KMS-11 (cell line): ENCODE data around the gene SNPH.

Experiments
- H2AFZ ChIP-seq: fragments of 200-600 bp; sonication (generic); 2 replicates; pipeline ENCODE4 v1.6.1; 2016; ENCODE audit warnings: antibody characterized with exemption, mixed run types, low read depth
- H3K27ac ChIP-seq: fragments of 200-600 bp; sonication (generic); 2 replicates; pipeline ENCODE4 v1.6.1; 2016; ENCODE audit warnings: mild to moderate bottlenecking, mixed run types
- H3K27me3 ChIP-seq: fragments of 200-600 bp; sonication (generic); 2 replicates; pipeline ENCODE4 v1.6.1; 2017; ENCODE audit warnings: mild to moderate bottlenecking, low read depth, mixed run types, moderate library complexity; ENCODE audit not compliant: insufficient read depth
- H3K36me3 ChIP-seq: fragments of 200-600 bp; sonication (generic); 2 replicates; pipeline ENCODE4 v1.6.1; 2017; ENCODE audit warnings: mild to moderate bottlenecking, mixed run types; ENCODE audit not compliant: insufficient read depth
- H3K4me1 ChIP-seq: fragments of 200-600 bp; sonication (generic); 2 replicates; pipeline ENCODE4 v1.6.1; 2016; ENCODE audit warnings: mild to moderate bottlenecking, low read depth, mixed run types; ENCODE audit not compliant: poor library complexity, severe bottlenecking
- H3K4me2 ChIP-seq: fragments of 200-600 bp; sonication (generic); 2 replicates; pipeline ENCODE4 v1.7.0; 2016; ENCODE audit warnings: mild to moderate bottlenecking, mixed run types
- H3K4me3 ChIP-seq: fragments of 200-600 bp; sonication (generic); IDR thresholded peaks from 2 replicates; pipeline ENCODE4 v1.6.1; 2017; ENCODE audit warnings: low read depth, low read length, mixed read lengths; ENCODE audit not compliant: insufficient read depth
- H3K79me2 ChIP-seq: fragments of 200-600 bp; sonication (generic); 2 replicates; pipeline ENCODE4 v1.6.1; 2016; ENCODE audit warnings: low read depth, mixed run types; ENCODE audit not compliant: insufficient read depth
- H3K9ac ChIP-seq: fragments of 200-600 bp; sonication (generic); 2 replicates; pipeline ENCODE4 v1.6.1; 2016; ENCODE audit warnings: mild to moderate bottlenecking, mixed run types
- H4K20me1 ChIP-seq: fragments of 200-600 bp; sonication (generic); 2 replicates; pipeline ENCODE4 v1.6.1; 2016; ENCODE audit warnings: mild to moderate bottlenecking, mixed run types; ENCODE audit not compliant: insufficient read depth
- TF ChIP-seq, protein P1 (sequence below): fragments of 200-600 bp; sonication (generic); conservative IDR thresholded peaks from 2 replicates; pipeline ENCODE4 v1.6.1; 2017; ENCODE audit warnings: low read depth, mild to moderate bottlenecking, antibody characterized with exemption, low read length, moderate library complexity, mixed read lengths

Gene SNPH

DNA sequence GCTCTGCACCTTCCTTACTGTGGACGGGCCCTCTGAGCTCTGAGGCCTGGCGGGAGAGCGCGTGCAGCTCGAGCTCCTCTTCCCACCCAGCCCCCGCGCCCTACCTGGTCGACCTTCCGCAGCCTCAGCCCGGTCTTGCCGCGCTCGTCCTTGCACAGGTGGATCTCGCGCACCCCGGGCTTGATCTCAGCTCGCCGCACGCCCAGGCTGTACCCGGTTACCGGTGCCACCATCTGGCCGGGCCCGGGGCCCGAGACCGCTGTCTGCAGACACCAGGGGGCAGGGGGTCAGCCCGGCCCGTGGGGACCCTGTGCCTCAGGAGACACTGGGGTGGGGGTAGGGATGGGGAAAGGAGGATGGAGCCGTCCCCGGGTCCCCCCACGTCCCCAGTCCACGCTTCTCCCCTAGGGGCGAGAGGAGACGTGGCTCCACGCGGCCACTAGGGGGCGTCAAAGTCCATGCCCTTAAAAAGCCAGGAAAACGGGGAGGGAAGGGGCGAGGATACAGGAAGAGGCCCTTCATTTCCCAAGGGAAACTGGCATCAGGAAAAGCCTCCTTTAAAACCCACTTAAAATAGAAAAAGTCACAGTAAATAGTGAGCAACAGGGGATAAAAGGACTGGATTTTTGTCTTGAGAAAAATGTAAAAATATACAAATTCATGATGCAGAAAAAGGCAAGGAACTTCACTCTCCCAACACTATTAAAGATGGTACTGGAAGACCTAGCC, 47.3 kb downstream of the SNPH start:
- H3K79me2 ChIP-seq: no peaks in the 10 kb centered on the region
- no peaks in the 10 kb centered on the region for H3K27me3 ChIP-seq
- no peak overlapping the region for H3K27ac ChIP-seq
- H3K4me2 ChIP-seq: no peak overlapping the region
- peaks cover 15% of the 10 kb centered on the region for H3K4me1 ChIP-seq
- TF ChIP-seq, protein P1, sequence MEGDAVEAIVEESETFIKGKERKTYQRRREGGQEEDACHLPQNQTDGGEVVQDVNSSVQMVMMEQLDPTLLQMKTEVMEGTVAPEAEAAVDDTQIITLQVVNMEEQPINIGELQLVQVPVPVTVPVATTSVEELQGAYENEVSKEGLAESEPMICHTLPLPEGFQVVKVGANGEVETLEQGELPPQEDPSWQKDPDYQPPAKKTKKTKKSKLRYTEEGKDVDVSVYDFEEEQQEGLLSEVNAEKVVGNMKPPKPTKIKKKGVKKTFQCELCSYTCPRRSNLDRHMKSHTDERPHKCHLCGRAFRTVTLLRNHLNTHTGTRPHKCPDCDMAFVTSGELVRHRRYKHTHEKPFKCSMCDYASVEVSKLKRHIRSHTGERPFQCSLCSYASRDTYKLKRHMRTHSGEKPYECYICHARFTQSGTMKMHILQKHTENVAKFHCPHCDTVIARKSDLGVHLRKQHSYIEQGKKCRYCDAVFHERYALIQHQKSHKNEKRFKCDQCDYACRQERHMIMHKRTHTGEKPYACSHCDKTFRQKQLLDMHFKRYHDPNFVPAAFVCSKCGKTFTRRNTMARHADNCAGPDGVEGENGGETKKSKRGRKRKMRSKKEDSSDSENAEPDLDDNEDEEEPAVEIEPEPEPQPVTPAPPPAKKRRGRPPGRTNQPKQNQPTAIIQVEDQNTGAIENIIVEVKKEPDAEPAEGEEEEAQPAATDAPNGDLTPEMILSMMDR: peak; percentile 89
- peak overlapping the region; percentile 11; the same call in 1 of the 2 replicates for H2AFZ ChIP-seq
- H3K36me3 ChIP-seq: no peaks in the 10 kb centered on the region
- no peak overlapping the region for H3K4me3 ChIP-seq
- H3K9ac ChIP-seq: no peak overlapping the region
- no peaks in the 10 kb centered on the region for H4K20me1 ChIP-seq

DNA sequence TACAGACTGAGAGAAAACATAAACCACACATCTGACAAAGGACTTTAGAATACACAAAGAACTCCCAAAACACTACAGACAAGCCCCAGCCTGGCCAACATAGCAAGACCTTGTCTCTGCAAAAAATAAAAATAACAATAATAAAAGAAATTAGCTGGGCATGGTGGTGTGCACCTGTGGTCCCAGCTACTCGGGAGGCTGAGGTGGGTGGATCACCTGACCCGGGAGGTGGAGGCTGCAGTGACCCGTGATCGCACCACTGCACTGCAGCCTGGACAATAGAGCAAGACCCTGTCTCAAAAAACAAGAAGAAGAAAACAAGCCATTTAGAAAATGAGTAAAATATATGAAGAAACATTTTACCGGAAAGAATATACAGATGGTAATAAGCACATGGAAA, 49.7 kb downstream of the SNPH start:
- no peak overlapping the region for H2AFZ ChIP-seq
- no peaks in the 10 kb centered on the region for H4K20me1 ChIP-seq

DNA sequence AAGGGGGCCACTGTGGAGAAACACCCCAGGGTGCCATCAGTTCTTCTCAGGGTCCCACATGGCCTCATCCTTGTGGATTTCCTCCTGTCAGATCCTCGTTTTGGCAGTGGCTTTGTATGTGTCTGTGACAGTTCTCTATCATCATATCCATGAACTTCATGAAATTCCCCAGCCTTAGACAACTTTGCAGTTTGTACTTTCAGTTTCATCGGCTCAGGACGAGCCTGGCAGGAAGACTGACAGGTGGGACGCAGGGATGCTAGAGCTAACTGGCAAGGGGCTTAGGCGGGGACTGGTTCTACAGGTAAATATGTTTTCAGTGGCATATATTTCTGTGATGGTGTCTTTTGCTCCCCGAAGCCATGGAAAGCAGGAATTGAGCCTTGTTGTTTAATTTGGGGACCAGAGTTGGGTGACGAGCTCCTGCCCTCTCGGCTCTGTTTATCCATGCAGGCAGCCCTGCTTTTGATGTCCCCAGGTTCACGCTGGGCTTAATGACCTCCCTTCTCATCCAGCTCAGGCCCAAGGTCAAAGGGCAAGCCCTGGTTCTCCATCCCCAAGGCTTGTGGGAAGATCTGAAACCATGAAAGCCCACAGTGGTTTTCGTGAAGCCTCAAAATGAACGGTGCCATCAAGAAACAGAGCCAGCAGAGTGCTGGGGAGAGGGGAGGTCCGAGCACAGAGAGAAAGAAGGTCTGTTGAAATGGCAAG, 51.6 kb downstream of the SNPH start:
- Histone ChIP-seq H4K20me1 (no peaks in the 10 kb centered on the region), H2AFZ (peak overlapping the region; percentile 30; the same call in 1 of the 2 replicates), H3K27me3 (no peaks in the 10 kb centered on the region), H3K4me2 (peak overlapping the region; percentile 73), H3K27ac (no peak overlapping the region), H3K79me2 (no peaks in the 10 kb centered on the region), H3K4me1 (peaks cover 21% of the 10 kb centered on the region), H3K36me3 (no peaks in the 10 kb centered on the region), H3K4me3 (no peak overlapping the region), H3K9ac (no peak overlapping the region)
- TF ChIP-seq, protein P1: no peak

More for the DNA sequence above, 49.7 kb downstream of the SNPH start:
- Histone ChIP-seq H3K79me2 (no peaks in the 10 kb centered on the region), H3K36me3 (no peaks in the 10 kb centered on the region), H3K27ac (no peak overlapping the region), H3K9ac (no peak overlapping the region), H3K4me1 (peaks cover 21% of the 10 kb centered on the region), H3K4me3 (no peak overlapping the region), H3K4me2 (no peak overlapping the region), H3K27me3 (no peaks in the 10 kb centered on the region)
- TF ChIP-seq, protein P1: no peak

DNA sequence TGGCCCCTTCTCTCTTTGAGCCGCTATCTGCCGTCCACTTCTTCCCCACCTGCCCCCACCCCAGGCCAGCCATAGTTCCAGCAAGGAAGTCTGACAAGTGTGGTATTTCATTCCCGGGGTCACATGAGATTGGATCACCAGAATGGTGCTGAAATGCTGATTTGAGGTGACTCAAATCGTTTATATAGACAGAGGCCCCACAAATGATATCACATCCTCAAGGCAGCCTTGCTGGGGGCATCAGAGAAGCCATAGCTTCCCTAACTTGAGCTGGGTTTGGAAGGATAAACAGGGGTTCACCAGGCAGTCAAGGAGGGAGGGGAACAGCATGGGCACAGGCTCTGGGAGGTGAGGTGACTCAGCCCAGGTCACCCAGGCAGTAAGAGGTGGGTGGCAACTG, 53.0 kb downstream of the SNPH start:
- Histone ChIP-seq H3K9ac (no peak overlapping the region), H3K79me2 (no peaks in the 10 kb centered on the region), H3K27me3 (no peaks in the 10 kb centered on the region), H4K20me1 (no peaks in the 10 kb centered on the region), H3K27ac (no peak overlapping the region), H3K4me3 (no peak overlapping the region), H3K36me3 (no peaks in the 10 kb centered on the region), H3K4me2 (peak overlapping the region; percentile 73; the same call in 1 of the 2 replicates), H3K4me1 (peaks cover 21% of the 10 kb centered on the region), H2AFZ (no peak overlapping the region)
- TF ChIP-seq, protein P1: no peak
